HEK293 (cell line): ENCODE measurements around the gene FKBP10.

Experiments
- ATF2 ChIP-seq: fragments of 450-650 bp; formaldehyde crosslinking; IDR thresholded peaks from 2 replicates; pipeline ENCODE4 v1.5.1; 2016; ENCODE audit warnings: missing biosample characterization, missing genetic modification characterization, low read depth
- CTCF ChIP-seq: fragments of 450-650 bp; formaldehyde crosslinking; IDR thresholded peaks from 2 replicates; pipeline ENCODE4 v1.5.1; 2016; ENCODE audit warnings: missing biosample characterization, missing genetic modification characterization
- PRDM1 ChIP-seq: fragments of 450-650 bp; formaldehyde crosslinking; IDR thresholded peaks from 2 replicates; pipeline ENCODE4; 2016; ENCODE audit warnings: missing biosample characterization, missing genetic modification characterization
- PRDM10 ChIP-seq: fragments of 450-650 bp; formaldehyde crosslinking; IDR thresholded peaks from 2 replicates; pipeline ENCODE4 v1.5.1; 2016; ENCODE audit warnings: missing biosample characterization, missing genetic modification characterization
- ZNF140 ChIP-seq: fragments of 450-650 bp; formaldehyde crosslinking; IDR thresholded peaks from 2 replicates; pipeline ENCODE4 v1.5.1; 2016; ENCODE audit warnings: missing biosample characterization, missing genetic modification characterization
- ZNF561 ChIP-seq: fragments of 450-650 bp; IDR thresholded peaks from 2 replicates; pipeline ENCODE4 v1.5.1; 2018; ENCODE audit warnings: missing biosample characterization, missing genetic modification characterization, borderline replicate concordance

GRCh38 chr17:41801374-41802271, 11.2 kb upstream of the FKBP10 start:
- no peak for TF ChIP-seq ZNF140 (tag by site-specific recombination)
- no peak for TF ChIP-seq PRDM1 (tag by site-specific recombination)
- TF ChIP-seq ZNF561 (tag by site-specific recombination), result no peak
- TF ChIP-seq ATF2, result no peak
- TF ChIP-seq PRDM10 (tag by site-specific recombination), result no peak
- peak; percentile 93 for TF ChIP-seq CTCF (tag by site-specific recombination)
